ENCODE measurements around the gene TMPRSS15. TPM values are rescaled to one million over a fixed set of nuclear protein-coding genes. Genes with fewer than 3 reads are reported as not detected.

The TMPRSS15 gene
- total and polyA plus RNA-seq, 4 donors = 0.10 to 0.61 (median 0.13) TPM

DNA sequence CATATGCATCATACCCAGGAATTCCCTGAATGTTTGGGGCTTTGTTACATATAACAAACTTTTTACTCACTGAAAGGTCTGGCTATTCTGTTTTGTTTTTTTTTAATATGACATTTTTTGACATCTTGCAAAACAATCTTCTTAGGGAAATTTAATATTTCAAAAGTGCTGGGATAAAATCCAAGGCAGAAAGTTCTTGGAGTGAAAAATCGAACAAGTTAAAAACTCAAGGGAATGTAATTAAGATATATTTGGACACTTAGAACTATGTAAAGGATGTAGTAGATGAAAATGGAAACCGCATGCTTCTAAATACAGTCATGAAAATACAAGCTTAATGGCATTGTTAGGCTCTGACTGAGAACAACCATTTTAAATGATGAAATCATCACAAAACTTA lies 150.4 kb downstream of the TMPRSS15 start:
- DNase-seq (ENCODE audit: low read depth in 4 of 6, low spot score in 6 of 6) = no peak
- H3K4me1 ChIP-seq (ENCODE audit: control insufficient read depth, insufficient read depth, low read length) = no peaks in the 10 kb centered on the region
- no peaks in the 10 kb centered on the region for H3K36me3 ChIP-seq (ENCODE audit: control insufficient read depth, insufficient read depth, low read length)
- H3K27ac ChIP-seq (ENCODE audit: low read depth, low read length) = no peak overlapping the region
- WGBS (ENCODE audit: insufficient coverage) = 80% methylated on average over 1 of the region's 2 CpGs
- H3K27me3 ChIP-seq (ENCODE audit: control insufficient read depth, insufficient read depth, low read length) = no peaks in the 10 kb centered on the region
- H3K9me3 ChIP-seq (ENCODE audit: control insufficient read depth, insufficient read depth, low read length) = no peaks in the 10 kb centered on the region
- H3K4me3 ChIP-seq (ENCODE audit: low read depth, low read length) = no peak overlapping the region

DNA sequence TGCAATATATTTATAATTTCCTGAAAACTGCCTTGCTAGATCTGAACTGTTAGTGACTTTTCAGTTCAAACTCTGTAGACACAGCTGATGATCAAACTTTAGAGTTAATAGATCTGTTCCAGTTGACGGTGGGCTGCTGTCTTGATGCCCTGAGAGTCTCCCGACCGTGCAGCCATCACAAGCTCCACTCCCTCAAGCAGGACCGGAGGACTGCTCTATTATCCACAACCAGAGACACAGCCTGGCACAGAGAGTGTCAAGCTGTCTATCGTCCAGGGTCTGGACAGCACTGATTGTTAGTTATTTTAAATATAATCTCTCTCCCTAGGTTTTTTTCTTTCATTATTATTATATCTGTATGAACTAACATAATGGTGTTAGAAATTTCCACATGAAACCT lies 150.9 kb downstream of the TMPRSS15 start:
- Histone ChIP-seq H3K4me3 (ENCODE audit: low read depth, low read length) (no peak overlapping the region), H3K36me3 (ENCODE audit: control insufficient read depth, insufficient read depth, low read length) (no peaks in the 10 kb centered on the region), H3K9me3 (ENCODE audit: control insufficient read depth, insufficient read depth, low read length) (no peaks in the 10 kb centered on the region), H3K27ac (ENCODE audit: low read depth, low read length) (no peak overlapping the region), H3K27me3 (ENCODE audit: control insufficient read depth, insufficient read depth, low read length) (no peaks in the 10 kb centered on the region), H3K4me1 (ENCODE audit: control insufficient read depth, insufficient read depth, low read length) (no peaks in the 10 kb centered on the region)
- peak in 1 of 6 donors; percentile 17 for DNase-seq (ENCODE audit: low read depth in 4 of 6, low spot score in 6 of 6)
- WGBS (ENCODE audit: insufficient coverage) = no CpG with 5 or more reads among the region's 5 CpGs

DNA sequence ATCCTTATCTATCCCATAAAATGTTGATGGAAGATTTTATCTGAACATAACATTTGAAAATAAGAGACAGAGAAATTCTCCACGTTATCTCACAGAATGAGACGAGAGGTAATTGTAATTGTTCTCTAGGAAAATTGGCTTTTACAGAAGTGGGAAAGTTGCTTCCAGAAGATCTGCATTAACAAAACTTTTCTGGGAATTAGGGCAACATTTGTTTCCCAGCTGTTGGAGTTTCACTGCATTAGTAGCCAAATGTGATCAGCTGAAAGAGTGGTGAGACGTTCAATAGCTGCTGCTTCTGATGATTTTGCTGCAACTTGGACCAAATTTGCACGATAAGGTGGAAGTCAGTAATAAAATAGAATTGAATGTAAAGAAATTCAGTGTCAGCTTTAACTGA lies 151.3 kb downstream of the TMPRSS15 start:
- Histone ChIP-seq H3K4me1 (ENCODE audit: control insufficient read depth, insufficient read depth, low read length) (no peaks in the 10 kb centered on the region), H3K9me3 (ENCODE audit: control insufficient read depth, insufficient read depth, low read length) (no peaks in the 10 kb centered on the region), H3K27me3 (ENCODE audit: control insufficient read depth, insufficient read depth, low read length) (no peaks in the 10 kb centered on the region), H3K4me3 (ENCODE audit: low read depth, low read length) (no peak overlapping the region), H3K27ac (ENCODE audit: low read depth, low read length) (no peak overlapping the region), H3K36me3 (ENCODE audit: control insufficient read depth, insufficient read depth, low read length) (no peaks in the 10 kb centered on the region)
- peak in 1 of 6 donors; percentile 32 for DNase-seq (ENCODE audit: low read depth in 4 of 6, low spot score in 6 of 6)
- 67% methylated on average over 3 of the region's 4 CpGs for WGBS (ENCODE audit: insufficient coverage)

DNA sequence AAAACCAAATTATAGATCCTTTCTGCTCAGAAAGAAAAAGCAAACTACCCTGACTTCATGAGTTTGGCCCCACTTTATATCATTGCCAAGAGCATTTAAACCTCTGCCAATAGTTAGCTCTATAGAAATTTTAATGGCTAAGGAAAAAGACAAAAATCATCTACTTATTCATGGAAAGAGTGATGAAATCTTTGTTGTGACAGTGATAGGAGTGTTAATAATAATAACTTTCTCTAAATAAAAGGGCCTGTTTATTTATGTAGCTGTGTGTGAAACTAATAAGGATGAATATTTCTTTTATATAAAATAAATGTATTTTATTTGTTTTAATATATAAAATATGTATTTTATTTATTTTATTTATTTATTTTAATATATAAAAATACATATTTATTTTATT lies 152.5 kb downstream of the TMPRSS15 start:
- Histone ChIP-seq H3K36me3 (ENCODE audit: control insufficient read depth, insufficient read depth, low read length) (no peaks in the 10 kb centered on the region), H3K4me1 (ENCODE audit: control insufficient read depth, insufficient read depth, low read length) (no peaks in the 10 kb centered on the region), H3K27ac (ENCODE audit: low read depth, low read length) (no peak overlapping the region), H3K9me3 (ENCODE audit: control insufficient read depth, insufficient read depth, low read length) (no peaks in the 10 kb centered on the region), H3K27me3 (ENCODE audit: control insufficient read depth, insufficient read depth, low read length) (no peaks in the 10 kb centered on the region), H3K4me3 (ENCODE audit: low read depth, low read length) (no peak overlapping the region)
- no peak for DNase-seq (ENCODE audit: low read depth in 4 of 6, low spot score in 6 of 6)

DNA sequence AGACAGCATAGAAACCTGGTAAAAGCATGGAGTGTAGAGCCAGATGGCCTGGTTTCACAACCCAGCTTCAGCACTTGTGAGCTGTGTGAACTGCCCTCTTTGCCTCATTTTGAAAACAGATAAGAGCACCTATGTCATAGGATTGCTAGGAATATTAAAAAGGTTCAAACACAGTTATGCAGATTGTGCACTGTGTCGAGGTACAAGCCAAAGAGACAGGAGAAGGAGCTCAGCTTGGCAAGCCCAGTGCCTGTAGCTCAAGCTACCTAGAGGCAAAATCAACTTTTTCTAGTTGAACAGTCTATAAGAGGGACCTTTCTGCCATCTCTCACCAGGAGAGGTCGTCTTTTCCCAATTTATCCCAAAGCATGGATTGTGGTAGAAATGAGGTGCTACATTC lies 153.9 kb downstream of the TMPRSS15 start:
- WGBS (ENCODE audit: insufficient coverage) = 33% methylated on average over 1 of the region's 2 CpGs
- no peak for DNase-seq (ENCODE audit: low read depth in 4 of 6, low spot score in 6 of 6)
- H3K9me3 ChIP-seq (ENCODE audit: control insufficient read depth, insufficient read depth, low read length) = no peaks in the 10 kb centered on the region
- H3K27ac ChIP-seq (ENCODE audit: low read depth, low read length) = no peak overlapping the region
- H3K36me3 ChIP-seq (ENCODE audit: control insufficient read depth, insufficient read depth, low read length) = no peaks in the 10 kb centered on the region
- H3K4me3 ChIP-seq (ENCODE audit: low read depth, low read length) = no peak overlapping the region
- peaks cover 7% of the 10 kb centered on the region for H3K4me1 ChIP-seq (ENCODE audit: control insufficient read depth, insufficient read depth, low read length)
- peaks cover 5% of the 10 kb centered on the region for H3K27me3 ChIP-seq (ENCODE audit: control insufficient read depth, insufficient read depth, low read length)

DNA sequence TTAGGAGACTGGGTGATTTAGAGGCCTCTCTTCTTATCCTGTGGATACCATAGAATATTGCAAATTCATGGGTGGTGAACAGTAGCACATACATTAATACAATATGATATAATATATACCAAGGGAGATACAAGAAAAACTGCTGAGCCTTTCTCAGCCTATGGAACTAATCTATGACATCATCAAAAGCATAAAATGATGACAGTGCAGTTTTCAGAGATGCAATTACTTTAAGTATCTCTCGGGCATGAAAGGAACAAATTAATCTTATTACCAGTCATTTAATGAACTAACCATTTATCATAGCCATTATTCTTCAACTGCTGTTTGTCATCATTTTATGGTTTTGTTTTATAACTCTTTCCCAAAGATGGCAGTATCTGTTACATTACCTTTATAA lies 155.4 kb downstream of the TMPRSS15 start:
- H3K27me3 ChIP-seq (ENCODE audit: control insufficient read depth, insufficient read depth, low read length) = peaks cover 12% of the 10 kb centered on the region
- no peak overlapping the region for H3K4me3 ChIP-seq (ENCODE audit: low read depth, low read length)
- no CpG with 5 or more reads among the region's 1 CpG for WGBS (ENCODE audit: insufficient coverage)
- H3K9me3 ChIP-seq (ENCODE audit: control insufficient read depth, insufficient read depth, low read length) = no peaks in the 10 kb centered on the region
- no peak overlapping the region for H3K27ac ChIP-seq (ENCODE audit: low read depth, low read length)
- H3K4me1 ChIP-seq (ENCODE audit: control insufficient read depth, insufficient read depth, low read length) = peaks cover 11% of the 10 kb centered on the region
- no peak for DNase-seq (ENCODE audit: low read depth in 4 of 6, low spot score in 6 of 6)
- no peaks in the 10 kb centered on the region for H3K36me3 ChIP-seq (ENCODE audit: control insufficient read depth, insufficient read depth, low read length)

DNA sequence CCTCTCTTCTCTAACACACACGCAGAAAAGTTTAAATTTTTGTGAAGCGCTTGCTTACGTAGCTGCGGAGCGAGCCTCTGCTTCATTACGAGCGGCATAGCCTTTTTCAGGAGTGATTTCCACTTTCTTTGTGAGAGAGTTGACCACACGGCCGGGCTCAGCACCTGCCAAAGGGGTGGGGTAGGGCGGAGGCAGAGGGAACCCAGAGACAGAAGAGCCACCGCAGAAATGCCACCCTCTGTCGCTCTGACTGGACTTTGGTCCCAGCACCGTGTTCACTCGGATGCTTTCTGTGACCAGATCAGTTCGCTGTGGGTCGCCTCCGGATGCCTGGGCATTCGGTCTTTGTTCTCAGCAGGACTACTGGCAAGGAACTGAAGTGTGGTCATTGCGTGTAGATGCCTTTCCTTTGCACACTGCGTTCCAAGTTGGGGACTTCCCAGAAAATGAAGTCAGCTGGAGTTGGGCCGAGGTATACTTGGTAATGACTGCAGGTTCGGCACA lies 158.1 kb downstream of the TMPRSS15 start:
- no peaks in the 10 kb centered on the region for H3K36me3 ChIP-seq (ENCODE audit: control insufficient read depth, insufficient read depth, low read length)
- H3K27me3 ChIP-seq (ENCODE audit: control insufficient read depth, insufficient read depth, low read length) = peaks cover 12% of the 10 kb centered on the region
- H3K9me3 ChIP-seq (ENCODE audit: control insufficient read depth, insufficient read depth, low read length) = no peaks in the 10 kb centered on the region
- peak in 3 of 6 donors; percentile 19 to 77 (median 56) for DNase-seq (ENCODE audit: low read depth in 4 of 6, low spot score in 6 of 6)
- WGBS (ENCODE audit: insufficient coverage) = 6% methylated on average over 21 of the region's 22 CpGs
- H3K4me1 ChIP-seq (ENCODE audit: control insufficient read depth, insufficient read depth, low read length) = peaks cover 11% of the 10 kb centered on the region
- H3K27ac ChIP-seq (ENCODE audit: low read depth, low read length) = no peak overlapping the region
- peak overlapping the region; percentile 55 for H3K4me3 ChIP-seq (ENCODE audit: low read depth, low read length)

DNA sequence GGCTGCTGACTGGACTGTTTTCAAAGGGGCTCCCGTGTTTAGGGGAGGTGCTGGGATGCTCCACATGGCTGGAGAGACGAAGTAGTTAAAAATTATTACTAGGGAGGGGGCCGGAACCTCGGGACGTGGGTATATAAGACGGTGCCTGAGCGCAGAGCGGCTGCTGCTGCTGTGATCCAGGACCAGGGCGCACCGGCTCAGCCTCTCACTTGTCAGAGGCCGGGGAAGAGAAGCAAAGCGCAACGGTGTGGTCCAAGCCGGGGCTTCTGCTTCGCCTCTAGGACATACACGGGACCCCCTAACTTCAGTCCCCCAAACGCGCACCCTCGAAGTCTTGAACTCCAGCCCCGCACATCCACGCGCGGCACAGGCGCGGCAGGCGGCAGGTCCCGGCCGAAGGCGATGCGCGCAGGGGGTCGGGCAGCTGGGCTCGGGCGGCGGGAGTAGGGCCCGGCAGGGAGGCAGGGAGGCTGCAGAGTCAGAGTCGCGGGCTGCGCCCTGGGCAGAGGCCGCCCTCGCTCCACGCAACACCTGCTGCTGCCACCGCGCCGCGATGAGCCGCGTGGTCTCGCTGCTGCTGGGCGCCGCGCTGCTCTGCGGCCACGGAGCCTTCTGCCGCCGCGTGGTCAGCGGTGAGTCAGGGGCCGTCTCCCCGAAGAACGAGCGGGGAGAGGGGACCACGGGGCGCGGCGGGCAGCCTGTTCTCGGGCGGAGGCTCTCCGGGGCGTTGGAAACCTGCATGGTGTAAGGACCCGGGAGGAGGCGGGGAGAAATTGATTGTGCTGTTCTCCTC lies 158.7 kb downstream of the TMPRSS15 start, which contains the start of gene CHODL:
Gene CHODL, plus strand, starts transcription at position 163 of the 793 bp plus-strand sequence. Its CDS starts 391 bp downstream, at position 554.
- Histone ChIP-seq H3K4me3 (ENCODE audit: low read depth, low read length) (peak within 1 kb of the TSS; percentile 55), H3K27ac (ENCODE audit: low read depth, low read length) (no peak within 1 kb of the TSS), H3K36me3 (ENCODE audit: control insufficient read depth, insufficient read depth, low read length) (no peaks in the 10 kb centered on the region), H3K9me3 (ENCODE audit: control insufficient read depth, insufficient read depth, low read length) (no peaks in the 10 kb centered on the region), H3K4me1 (ENCODE audit: control insufficient read depth, insufficient read depth, low read length) (peaks cover 11% of the 10 kb centered on the region), H3K27me3 (ENCODE audit: control insufficient read depth, insufficient read depth, low read length) (peaks cover 12% of the 10 kb centered on the region)
- WGBS (ENCODE audit: insufficient coverage) = under 1% methylated on average over 62 of the region's 72 CpGs
- DNase-seq (ENCODE audit: low read depth in 4 of 6, low spot score in 6 of 6) = peak in 2 of 6 donors; percentile 55 to 79

DNA sequence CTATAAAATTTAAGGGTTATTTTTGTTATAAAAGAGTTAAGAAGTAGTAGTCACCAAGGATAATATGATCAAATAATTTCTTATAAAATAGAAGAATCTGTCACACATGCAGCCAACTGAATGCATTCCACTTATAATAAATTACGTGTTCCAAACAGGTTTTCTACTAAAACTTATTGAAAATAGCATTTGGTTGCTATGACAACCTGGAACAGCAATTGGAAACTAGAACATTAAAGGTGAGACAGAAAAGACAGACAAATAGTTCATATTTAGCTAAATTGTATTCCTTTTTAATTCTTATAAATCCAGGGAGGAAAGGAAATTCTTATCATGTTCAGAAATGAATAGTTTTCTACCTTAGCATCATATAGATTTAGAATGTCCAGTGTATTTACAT lies 168.0 kb downstream of the TMPRSS15 start:
- no peak overlapping the region for H3K27ac ChIP-seq (ENCODE audit: low read depth, low read length)
- peaks cover 1% of the 10 kb centered on the region for H3K9me3 ChIP-seq (ENCODE audit: control insufficient read depth, insufficient read depth, low read length)
- no peaks in the 10 kb centered on the region for H3K36me3 ChIP-seq (ENCODE audit: control insufficient read depth, insufficient read depth, low read length)
- DNase-seq (ENCODE audit: low read depth in 4 of 6, low spot score in 6 of 6) = peak in 1 of 6 donors; percentile 40
- H3K4me3 ChIP-seq (ENCODE audit: low read depth, low read length) = no peak overlapping the region
- H3K4me1 ChIP-seq (ENCODE audit: control insufficient read depth, insufficient read depth, low read length) = no peaks in the 10 kb centered on the region
- H3K27me3 ChIP-seq (ENCODE audit: control insufficient read depth, insufficient read depth, low read length) = no peaks in the 10 kb centered on the region
- WGBS (ENCODE audit: insufficient coverage) = no CpG with 5 or more reads among the region's 1 CpG
